ENCODE results near the gene ZDHHC18. TPM values are rescaled to one million over a fixed set of nuclear protein-coding genes. Genes with fewer than 3 reads are reported as not detected.
A peak's percentile ranks its signal among the peaks of the same experiment; 100 is the strongest.

The ZDHHC18 gene
- polyA plus RNA-seq, 3 donors, result 3.1 to 46.6 (median 6.0) TPM

- peak overlapping the region; percentile 97 to 98 for H3K4me3 Mint-ChIP-seq
- peaks cover 35% of the 10 kb centered on the region for H3K79me2 ChIP-seq (ENCODE audit: insufficient read depth, low read length)
- peak overlapping the region; percentile 4 to 97 for H3K27ac ChIP-seq (ENCODE audit: low read depth in 1 of 2, low read length in 2 of 2)
- TF ChIP-seq CTCF (IDR thresholded peaks at IDR 0.05), result peak; percentile 95
- peak overlapping the region; percentile 71 to 97 (median 90) for H3K4me3 ChIP-seq (replicated peaks in 1 of 3; ENCODE audit: low read depth in 2 of 3, low read length in 3 of 3)
- H3K36me3 Mint-ChIP-seq, result peaks cover 13 to 15% of the 10 kb centered on the region in 2 donors
- peak overlapping the region; percentile 82 to 99 (median 99) for H3K27ac Mint-ChIP-seq
- H2AFZ ChIP-seq (ENCODE audit: insufficient read depth, low read depth, low read length, poor library complexity, severe bottlenecking), result peak overlapping the region; percentile 93
- DNase-seq, result peak; percentile 67 to 81 (median 79)
- peaks cover 0 to 2% (median 0%) of the 10 kb centered on the region in 3 donors for H3K27me3 Mint-ChIP-seq (ENCODE audit: low read depth in 3 of 3)
- no peaks in the 10 kb centered on the region for H3K9me3 ChIP-seq (replicated peaks in 1 of 2; ENCODE audit: control insufficient read depth in 1 of 2, insufficient read depth in 1 of 2, low read length in 2 of 2)
- 0% methylated on average over 16 of the region's 19 CpGs for WGBS (ENCODE audit: insufficient coverage)
- peak overlapping the region; percentile 87 for H3K9ac ChIP-seq (ENCODE audit: insufficient read depth, low read length, poor library complexity, severe bottlenecking)
- peak overlapping the region; percentile 90 for H3K4me2 ChIP-seq (replicated peaks; ENCODE audit: extremely low read depth, low read length, poor library complexity, severe bottlenecking)
- intact Hi-C loops (cut with micrococcal nuclease), result loop anchor here (1.0 to 5.0 kb wide), 4 partner anchors 47 to 288 kb away; partner anchors contain the start of gene ARID1A (in 1 of the 2)
- peaks cover 5 to 27% of the 10 kb centered on the region in 2 donors for H3K36me3 ChIP-seq (replicated peaks in 1 of 2; ENCODE audit: control insufficient read depth in 1 of 2, insufficient read depth in 2 of 2, low read length in 2 of 2)
- H3K9me3 Mint-ChIP-seq, result no peaks in the 10 kb centered on the region
- H4K20me1 ChIP-seq (ENCODE audit: insufficient read depth, low read length), result no peaks in the 10 kb centered on the region
- peaks cover 52% of the 10 kb centered on the region for H3K4me1 Mint-ChIP-seq
- H3K4me1 ChIP-seq (ENCODE audit: control insufficient read depth in 1 of 2, insufficient read depth in 2 of 2, low read length in 2 of 2), result peaks cover 40 to 48% of the 10 kb centered on the region in 2 donors
- no peaks in the 10 kb centered on the region for H3K27me3 ChIP-seq (ENCODE audit: control insufficient read depth in 2 of 2, insufficient read depth in 2 of 2, low read length in 2 of 2)
These were observed 37.5 kb upstream of the ZDHHC18 start for GRCh38 chr1:26788836-26789611.

- no CpG with 5 or more reads among the region's 3 CpGs for WGBS (ENCODE audit: insufficient coverage)
- Histone ChIP-seq H3K36me3 (replicated peaks in 1 of 2; ENCODE audit: control insufficient read depth in 1 of 2, insufficient read depth in 2 of 2, low read length in 2 of 2) (peaks cover 10 to 32% of the 10 kb centered on the region in 2 donors), H3K4me2 (replicated peaks; ENCODE audit: extremely low read depth, low read length, poor library complexity, severe bottlenecking) (peak overlapping the region; percentile 90), H3K4me1 (ENCODE audit: control insufficient read depth in 1 of 2, insufficient read depth in 2 of 2, low read length in 2 of 2) (peaks cover 35 to 43% of the 10 kb centered on the region in 2 donors), H3K27ac (ENCODE audit: low read depth in 1 of 2, low read length in 2 of 2) (no peak overlapping the region), H4K20me1 (ENCODE audit: insufficient read depth, low read length) (no peaks in the 10 kb centered on the region), H3K9me3 (replicated peaks in 1 of 2; ENCODE audit: control insufficient read depth in 1 of 2, insufficient read depth in 1 of 2, low read length in 2 of 2) (no peaks in the 10 kb centered on the region), H3K4me3 (replicated peaks in 1 of 3; ENCODE audit: low read depth in 2 of 3, low read length in 3 of 3) (no peak overlapping the region), H3K9ac (ENCODE audit: insufficient read depth, low read length, poor library complexity, severe bottlenecking) (no peak overlapping the region), H3K79me2 (ENCODE audit: insufficient read depth, low read length) (peaks cover 30% of the 10 kb centered on the region), H3K27me3 (ENCODE audit: control insufficient read depth in 2 of 2, insufficient read depth in 2 of 2, low read length in 2 of 2) (no peaks in the 10 kb centered on the region), H2AFZ (ENCODE audit: insufficient read depth, low read depth, low read length, poor library complexity, severe bottlenecking) (no peak overlapping the region)
- no peak for TF ChIP-seq CTCF (IDR thresholded peaks at IDR 0.05)
- Mint-ChIP-seq H3K27ac (no peak overlapping the region), H3K9me3 (no peaks in the 10 kb centered on the region), H3K4me1 (peaks cover 47% of the 10 kb centered on the region), H3K4me3 (no peak overlapping the region), H3K36me3 (peaks cover 18 to 20% of the 10 kb centered on the region in 2 donors), H3K27me3 (ENCODE audit: low read depth in 3 of 3) (peaks cover 0 to 2% (median 0%) of the 10 kb centered on the region in 3 donors)
- intact Hi-C loops (cut with micrococcal nuclease), result loop anchor here (2.0 to 5.0 kb wide), 3 partner anchors 47 to 289 kb away; partner anchors contain the start of gene ARID1A (in 1 of the 2)
- no peak for DNase-seq
These were observed 36.9 kb upstream of the ZDHHC18 start for GRCh38 chr1:26789612-26789865.

Data from CD14-positive monocyte (primary cell).